Bladder microvascular endothelial cell (primary cell): ENCODE data around the gene SLC39A5. TPM values are rescaled to one million over a fixed set of nuclear protein-coding genes. Genes with fewer than 3 reads are reported as not detected.

Source experiments
- total RNA-seq: library from RNA; depleted of rRNA; stranded (reverse); fragments of >200 nt; gene quantifications from 2 replicates; pipeline ENCODE4 v1.2.3, GENCODE V29; 2014

SLC39A5 gene
- 0.38 TPM in 1 of 2 replicates, not detected in the other for total RNA-seq

GRCh38 chr12:56229916-56230431, at the start of gene SLC39A5:
SLC39A5 (plus strand) TSS chr12:56230051; CDS start chr12:56231275, 1,224 bp downstream.

GRCh38 chr12:56189099-56189917, 40.5 kb upstream of the SLC39A5 start, which contains the start of gene SMARCC2:
SMARCC2 (minus strand) TSS chr12:56189483; CDS start chr12:56189461, 22 bp downstream.

GRCh38 chr12:56221757-56222530, 7.9 kb upstream of the SLC39A5 start, which contains the start of gene RNF41:
RNF41 (minus strand) TSS chr12:56221922; CDS start chr12:56214047, 7,875 bp downstream.

GRCh38 chr12:56224102-56224701, 5.6 kb upstream of the SLC39A5 start, which contains the start of gene NABP2:
NABP2 (plus strand) TSS chr12:56224342; CDS start chr12:56224857, 515 bp downstream.

GRCh38 chr12:56258068-56258819, 28.4 kb downstream of the SLC39A5 start, which contains the start of gene ANKRD52:
ANKRD52 (minus strand) TSS chr12:56258384; CDS start chr12:56258269, 115 bp downstream.

GRCh38 chr12:56266693-56267442, 37.0 kb downstream of the SLC39A5 start, which contains the start of gene COQ10A:
COQ10A (plus strand) TSS chr12:56266942; CDS start chr12:56267119, 177 bp downstream.

Other genes with a start within 250 kb of the SLC39A5 start
- 6.5 and 12.3 TPM in 2 replicates for gene SUOX, start 232.8 kb upstream of the SLC39A5 start, total RNA-seq
- gene IKZF4, start 209.0 kb upstream of the SLC39A5 start, total RNA-seq, result 0.16 and 0.25 TPM in 2 replicates
- gene RPS26, start 188.1 kb upstream of the SLC39A5 start, total RNA-seq, result 32.6 and 61.2 TPM in 2 replicates
- gene ERBB3, start 149.9 kb upstream of the SLC39A5 start, total RNA-seq, result 0.63 TPM in 1 of 2 replicates, not detected in the other
- gene PA2G4, start 125.5 kb upstream of the SLC39A5 start, total RNA-seq, result 114 and 216 TPM in 2 replicates
- 2,621 and 2,969 TPM in 2 replicates for gene RPL41, start 113.4 kb upstream of the SLC39A5 start, total RNA-seq
- 4.4 and 6.4 TPM in 2 replicates for gene ZC3H10, start 111.8 kb upstream of the SLC39A5 start, total RNA-seq
- gene ESYT1, start 101.8 kb upstream of the SLC39A5 start, total RNA-seq, result 328 and 362 TPM in 2 replicates
- 69.4 and 71.4 TPM in 2 replicates for gene MYL6B, start 77.5 kb upstream of the SLC39A5 start, total RNA-seq
- 3,299 and 3,963 TPM in 2 replicates for gene MYL6, start 71.7 kb upstream of the SLC39A5 start, total RNA-seq
- 38.0 and 56.8 TPM in 2 replicates for gene SMARCC2, start 40.6 kb upstream of the SLC39A5 start, total RNA-seq
- 68.5 and 138 TPM in 2 replicates for gene RNF41, start 8.1 kb upstream of the SLC39A5 start, total RNA-seq
- 24.9 and 27.2 TPM in 2 replicates for gene NABP2, start 5.7 kb upstream of the SLC39A5 start, total RNA-seq
- 8.4 and 33.0 TPM in 2 replicates for gene ANKRD52, start 28.3 kb downstream of the SLC39A5 start, total RNA-seq
- 4.5 and 7.7 TPM in 2 replicates for gene COQ10A, start 36.9 kb downstream of the SLC39A5 start, total RNA-seq
- gene CS, start 70.3 kb downstream of the SLC39A5 start, total RNA-seq, result 90.7 and 173 TPM in 2 replicates
- 48.9 and 65.3 TPM in 2 replicates for gene CNPY2, start 85.9 kb downstream of the SLC39A5 start, total RNA-seq
- gene PAN2, start 103.9 kb downstream of the SLC39A5 start, total RNA-seq, result 11.2 and 21.5 TPM in 2 replicates
- gene IL23A, start 108.8 kb downstream of the SLC39A5 start, total RNA-seq, result 0.19 TPM in 1 of 2 replicates, not detected in the other
- 52.9 and 88.8 TPM in 2 replicates for gene STAT2, start 130.1 kb downstream of the SLC39A5 start, total RNA-seq
- not detected in 2 replicates for gene APOF, start 132.8 kb downstream of the SLC39A5 start, total RNA-seq
- gene TIMELESS, start 219.4 kb downstream of the SLC39A5 start, total RNA-seq, result 11.3 and 15.8 TPM in 2 replicates
- 0.38 TPM in 1 of 2 replicates, not detected in the other for gene MIP, start 224.6 kb downstream of the SLC39A5 start, total RNA-seq
- 1.3 and 2.0 TPM in 2 replicates for gene SPRYD4, start 238.5 kb downstream of the SLC39A5 start, total RNA-seq